GM12878 (cell line): Measurements from ENCODE around the gene HCN1. TPM values are rescaled to one million over a fixed set of nuclear protein-coding genes. Genes with fewer than 3 reads are reported as not detected.

ENCODE experiments used
- ATAC-seq: fragments of 200-7000 bp; cut with Tn5 transposase; 3 replicates; pipeline ENCODE4 v1.9.1; 2020; ENCODE audit warnings: mild to moderate bottlenecking, moderate library complexity
- BruUV-seq: library from RNA; stranded (reverse); fragments of 400-500 nt; replicated peaks from 2 replicates; lab custom pipeline; 2021; lab: Mats Ljungman, UMichigan
- CTCF ChIA-PET: fragments of 300-600 bp; sonication (Branson Sonifier 250); formaldehyde crosslinking; extraction: SDS; loops from one replicate; lab custom pipeline; 2021; ENCODE audit warnings: inconsistent platforms; lab: Yijun Ruan, JAX
- POLR2A ChIA-PET: fragments of 350-600 bp; formaldehyde crosslinking; extraction: SDS; loops from one replicate; lab custom pipeline; 2021; ENCODE audit warnings: inconsistent platforms; lab: Charles Lee
- RAD21 ChIA-PET: fragments of 300-600 bp; sonication (Branson Sonifier 250); formaldehyde crosslinking; loops from one replicate; lab custom pipeline; 2023; ENCODE audit warnings: antibody characterized with exemption; ENCODE audit not compliant: unreplicated experiment; lab: Charles Lee
- SMC1A ChIA-PET: fragments of 300-600 bp; sonication (Branson Sonifier 250); formaldehyde crosslinking; loops from one replicate; lab custom pipeline; 2023; ENCODE audit not compliant: unreplicated experiment, uncharacterized antibody; lab: Charles Lee
- DNase-seq: peaks from one replicate; pipeline ENCODE4 v3.0.0-alpha.2; 2011; ENCODE audit warnings: low read depth, low spot score
- FAIRE-seq: peaks from 3 replicates; lab custom pipeline; 2011; peaks lifted over from hg19 to GRCh38; lab: Jason Lieb, UNC
- H2AFZ ChIP-seq: 2 replicates; pipeline ENCODE4 v1.6.0; 2011; ENCODE audit warnings: low read depth, low read length, control low read depth; ENCODE audit not compliant: control insufficient read depth
- H3K27ac ChIP-seq: 2 replicates; pipeline ENCODE4 v1.5.1; 2011; ENCODE audit warnings: control low read depth; ENCODE audit not compliant: control insufficient read depth, insufficient read depth
- H3K27me3 ChIP-seq, 2 experiments: replicated peaks in 1 of 2; 2 replicates each; pipeline versions ENCODE4 v1.6.0 to v1.6.1; 2011; ENCODE audit warnings: low read length in 1 of 2; ENCODE audit not compliant: control insufficient read depth in 2 of 2, insufficient read depth in 2 of 2
- H3K36me3 ChIP-seq, 2 experiments: 2 replicates each; pipeline ENCODE4 v1.5.1; 2011; ENCODE audit warnings: low read length in 1 of 2; ENCODE audit not compliant: control insufficient read depth in 2 of 2, insufficient read depth in 2 of 2
- H3K4me1 ChIP-seq: 2 replicates; pipeline ENCODE4 v1.6.1; 2011; ENCODE audit warnings: mild to moderate bottlenecking, low read length, moderate library complexity, mixed read lengths; ENCODE audit not compliant: control insufficient read depth, insufficient read depth
- H3K4me2 ChIP-seq: 2 replicates; pipeline ENCODE4 v1.6.0; 2011; ENCODE audit warnings: control low read depth; ENCODE audit not compliant: control insufficient read depth, insufficient read depth
- H3K4me3 ChIP-seq: fragments of 200-600 bp; sonication (generic); 2 replicates; pipeline ENCODE4 v1.5.1; 2016
- H3K79me2 ChIP-seq: 2 replicates; pipeline ENCODE4 v1.6.0; 2011; ENCODE audit warnings: low read length; ENCODE audit not compliant: control insufficient read depth, insufficient read depth
- H3K9ac ChIP-seq: 2 replicates; pipeline ENCODE4 v1.8.0; 2011; ENCODE audit warnings: low read length, control low read depth, mixed read lengths; ENCODE audit not compliant: control insufficient read depth, insufficient read depth
- H3K9me3 ChIP-seq: replicated peaks from 3 replicates; pipeline ENCODE4 v1.5.1; 2011; ENCODE audit warnings: mild to moderate bottlenecking, low read length; ENCODE audit not compliant: control insufficient read depth, insufficient read depth
- H4K20me1 ChIP-seq: 2 replicates; pipeline ENCODE4 v1.6.0; 2011; ENCODE audit not compliant: control insufficient read depth, insufficient read depth
- BHLHE40 ChIP-seq, 2 experiments: fragments of 450-650 bp in 1 of 2; IDR thresholded peaks; 2 replicates each; pipeline ENCODE4 v1.6.1; 2011 to 2017; ENCODE audit warnings: low read depth in 2 of 2, borderline replicate concordance in 1 of 2, improper control_type of control experiment in 1 of 2, low read length in 1 of 2, mild to moderate bottlenecking in 1 of 2
- SMAD1 ChIP-seq: fragments of 450-650 bp; IDR thresholded peaks from 2 replicates; pipeline ENCODE4 v1.6.1; 2018; ENCODE audit warnings: mild to moderate bottlenecking, low read depth; ENCODE audit not compliant: partially characterized antibody
- WGBS: methylation state at CpG from one replicate; pipeline ENCODE4 v1.1.6; 2016; ENCODE audit warnings: low lambda C conversion rate; ENCODE audit not compliant: insufficient replicate concordance, insufficient coverage; ENCODE audit errors: missing lambda C conversion rate; 5-methylcytosine and 5-hydroxymethylcytosine counted together
- in situ Hi-C: fragments of 300-500 bp; cut with MboI; formaldehyde crosslinking; loops from 9 replicates; pipeline ENCODE4 v1.14.3; 2018; ENCODE audit warnings: mixed read lengths
- intact Hi-C: fragments of 100-400 bp; cut with micrococcal nuclease; formaldehyde crosslinking; loops from one replicate; pipeline ENCODE4 v1.14.2; 2022; ENCODE audit not compliant: unreplicated experiment
- polyA plus RNA-seq, 11 experiments: library from polyadenylated mRNA; depleted of rRNA in 4 of 11; unstranded in 6 of 11; stranded (reverse) in 5 of 11; fragments of >200 nt; fragmentation: Nextera tagmentation in 4 of 11; fragmentation: Illumina TruSeq in 1 of 11; extraction: Ambion mirVana in 4 of 11; extraction: Trizol in 1 of 11; gene quantifications; 1 replicate in 1 of 11; 2 replicates in 10 of 11; pipeline versions ENCODE4 v1.2.1 to v1.2.3, GENCODE V29; 2011 to 2016; ENCODE audit warnings: inconsistent platforms in 2 of 11, missing spikeins in 2 of 11, low read depth in 1 of 11
- total RNA-seq, 4 experiments: library from RNA; depleted of rRNA in 3 of 4; stranded (reverse); fragments of >200 nt in 3 of 4; fragmentation: Illumina TruSeq in 1 of 4; extraction: Trizol in 1 of 4; gene quantifications; 2 replicates each; pipeline versions ENCODE4 v1.2.1 to v1.2.3, GENCODE V29; 2013 to 2021
- TF ChIP-seq, protein P1 (sequence below): fragments of 450-650 bp; IDR thresholded peaks from 2 replicates; pipeline ENCODE4 v1.6.1; 2017; ENCODE audit warnings: mild to moderate bottlenecking, moderate library complexity
- TF ChIP-seq, protein P2 (sequence below): IDR thresholded peaks from 2 replicates; pipeline ENCODE4 v1.6.1; 2012; ENCODE audit warnings: low read length, inconsistent platforms
- TF ChIP-seq, protein P3 (sequence below): IDR thresholded peaks from 2 replicates; pipeline ENCODE4 v1.6.1; 2012; ENCODE audit warnings: low read depth, low read length, improper control_type of control experiment

Gene HCN1
- total and polyA plus RNA-seq, 10 of the 15 experiments (the other 5 are each of a cell fraction or from before 2014, with no cell fraction given) = not detected

DNA sequence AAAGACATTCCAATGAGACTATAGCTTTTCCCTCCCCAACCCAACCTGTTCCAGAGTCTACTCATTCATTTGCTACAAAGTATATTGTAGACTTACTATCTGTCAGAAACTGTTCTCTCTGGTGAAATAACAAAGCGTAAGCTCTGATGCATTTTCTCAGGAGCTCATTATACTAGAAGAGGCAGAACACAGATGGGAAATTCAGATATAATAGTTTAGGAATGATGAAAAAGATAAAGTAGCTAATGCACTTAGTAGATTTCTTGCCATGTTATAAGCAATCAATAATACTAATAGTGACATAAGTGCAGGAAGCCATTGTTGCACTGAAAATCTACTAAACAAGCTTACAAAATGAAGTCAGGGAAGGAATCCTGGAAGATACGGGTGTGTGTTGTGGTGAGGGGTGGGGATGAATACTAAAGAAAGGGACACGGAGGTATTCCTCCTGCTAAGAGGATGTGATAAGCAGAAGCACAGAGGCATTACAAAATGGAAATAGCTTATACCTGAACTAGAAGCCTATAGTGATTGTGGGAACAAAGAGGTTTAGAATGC is 78.2 kb downstream of the HCN1 start:
- CTCF ChIA-PET = no interaction called here
- H4K20me1 ChIP-seq = no peaks in the 10 kb centered on the region

More for the DNA sequence above, 78.2 kb downstream of the HCN1 start:
- intact Hi-C loops (loop anchor here (1.0 kb wide), 1 partner anchor 44 kb away; no protein-coding TSS in a partner anchor), in situ Hi-C loops (no loop called here)
- ChIA-PET RAD21 (no interaction called here), POLR2A (no interaction called here), SMC1A (interaction anchor here (1.0 kb wide), 1 partner anchor 13 kb away, joined by 3 read pairs; no protein-coding TSS in a partner anchor)
- no peaks in the 10 kb centered on the region for H3K9me3 ChIP-seq
- DNase-seq (no peak), FAIRE-seq (no peak), ATAC-seq (no peak)
- H3K9ac ChIP-seq = no peak overlapping the region
- no peaks in the 10 kb centered on the region for H3K79me2 ChIP-seq
- TF ChIP-seq, protein P1, sequence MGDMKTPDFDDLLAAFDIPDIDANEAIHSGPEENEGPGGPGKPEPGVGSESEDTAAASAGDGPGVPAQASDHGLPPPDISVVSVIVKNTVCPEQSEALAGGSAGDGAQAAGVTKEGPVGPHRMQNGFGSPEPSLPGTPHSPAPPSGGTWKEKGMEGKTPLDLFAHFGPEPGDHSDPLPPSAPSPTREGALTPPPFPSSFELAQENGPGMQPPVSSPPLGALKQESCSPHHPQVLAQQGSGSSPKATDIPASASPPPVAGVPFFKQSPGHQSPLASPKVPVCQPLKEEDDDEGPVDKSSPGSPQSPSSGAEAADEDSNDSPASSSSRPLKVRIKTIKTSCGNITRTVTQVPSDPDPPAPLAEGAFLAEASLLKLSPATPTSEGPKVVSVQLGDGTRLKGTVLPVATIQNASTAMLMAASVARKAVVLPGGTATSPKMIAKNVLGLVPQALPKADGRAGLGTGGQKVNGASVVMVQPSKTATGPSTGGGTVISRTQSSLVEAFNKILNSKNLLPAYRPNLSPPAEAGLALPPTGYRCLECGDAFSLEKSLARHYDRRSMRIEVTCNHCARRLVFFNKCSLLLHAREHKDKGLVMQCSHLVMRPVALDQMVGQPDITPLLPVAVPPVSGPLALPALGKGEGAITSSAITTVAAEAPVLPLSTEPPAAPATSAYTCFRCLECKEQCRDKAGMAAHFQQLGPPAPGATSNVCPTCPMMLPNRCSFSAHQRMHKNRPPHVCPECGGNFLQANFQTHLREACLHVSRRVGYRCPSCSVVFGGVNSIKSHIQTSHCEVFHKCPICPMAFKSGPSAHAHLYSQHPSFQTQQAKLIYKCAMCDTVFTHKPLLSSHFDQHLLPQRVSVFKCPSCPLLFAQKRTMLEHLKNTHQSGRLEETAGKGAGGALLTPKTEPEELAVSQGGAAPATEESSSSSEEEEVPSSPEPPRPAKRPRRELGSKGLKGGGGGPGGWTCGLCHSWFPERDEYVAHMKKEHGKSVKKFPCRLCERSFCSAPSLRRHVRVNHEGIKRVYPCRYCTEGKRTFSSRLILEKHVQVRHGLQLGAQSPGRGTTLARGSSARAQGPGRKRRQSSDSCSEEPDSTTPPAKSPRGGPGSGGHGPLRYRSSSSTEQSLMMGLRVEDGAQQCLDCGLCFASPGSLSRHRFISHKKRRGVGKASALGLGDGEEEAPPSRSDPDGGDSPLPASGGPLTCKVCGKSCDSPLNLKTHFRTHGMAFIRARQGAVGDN = no peak
- TF ChIP-seq BHLHE40 (IDR thresholded peaks at IDR 0.05; ENCODE audit: borderline replicate concordance in 1 of 2, low read depth in 2 of 2, low read length in 1 of 2) (no peak), SMAD1 (no peak)
- TF ChIP-seq, protein P2, sequence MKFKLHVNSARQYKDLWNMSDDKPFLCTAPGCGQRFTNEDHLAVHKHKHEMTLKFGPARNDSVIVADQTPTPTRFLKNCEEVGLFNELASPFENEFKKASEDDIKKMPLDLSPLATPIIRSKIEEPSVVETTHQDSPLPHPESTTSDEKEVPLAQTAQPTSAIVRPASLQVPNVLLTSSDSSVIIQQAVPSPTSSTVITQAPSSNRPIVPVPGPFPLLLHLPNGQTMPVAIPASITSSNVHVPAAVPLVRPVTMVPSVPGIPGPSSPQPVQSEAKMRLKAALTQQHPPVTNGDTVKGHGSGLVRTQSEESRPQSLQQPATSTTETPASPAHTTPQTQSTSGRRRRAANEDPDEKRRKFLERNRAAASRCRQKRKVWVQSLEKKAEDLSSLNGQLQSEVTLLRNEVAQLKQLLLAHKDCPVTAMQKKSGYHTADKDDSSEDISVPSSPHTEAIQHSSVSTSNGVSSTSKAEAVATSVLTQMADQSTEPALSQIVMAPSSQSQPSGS = no peak
- TF ChIP-seq, protein P3, sequence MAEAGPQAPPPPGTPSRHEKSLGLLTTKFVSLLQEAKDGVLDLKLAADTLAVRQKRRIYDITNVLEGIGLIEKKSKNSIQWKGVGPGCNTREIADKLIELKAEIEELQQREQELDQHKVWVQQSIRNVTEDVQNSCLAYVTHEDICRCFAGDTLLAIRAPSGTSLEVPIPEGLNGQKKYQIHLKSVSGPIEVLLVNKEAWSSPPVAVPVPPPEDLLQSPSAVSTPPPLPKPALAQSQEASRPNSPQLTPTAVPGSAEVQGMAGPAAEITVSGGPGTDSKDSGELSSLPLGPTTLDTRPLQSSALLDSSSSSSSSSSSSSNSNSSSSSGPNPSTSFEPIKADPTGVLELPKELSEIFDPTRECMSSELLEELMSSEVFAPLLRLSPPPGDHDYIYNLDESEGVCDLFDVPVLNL = no peak
- no peaks in the 10 kb centered on the region for H3K36me3 ChIP-seq
- H2AFZ ChIP-seq = no peak overlapping the region
- WGBS = 19% methylated on average over 3 of the region's 3 CpGs
- no peak overlapping the region for H3K27ac ChIP-seq
- H3K4me3 ChIP-seq = no peak overlapping the region
- no peaks in the 10 kb centered on the region for H3K27me3 ChIP-seq
- no TSS peak for BruUV-seq
- H3K4me2 ChIP-seq = no peak overlapping the region
- no peaks in the 10 kb centered on the region for H3K4me1 ChIP-seq
